ENCODE data around the gene GPD1. TPM values are rescaled to one million over a fixed set of nuclear protein-coding genes. Genes with fewer than 3 reads are reported as not detected.

The GPD1 gene
- total RNA-seq, 1 experiment from 2014 or later = 1.6 TPM

- POLR2A ChIA-PET = no interaction called here
- H3K36me3 ChIP-seq (ENCODE audit: control insufficient read depth in 1 of 2, insufficient read depth in 2 of 2, low read length in 2 of 2) = peaks cover 0 to 13% of the 10 kb centered on the region in 2 experiments; a peak in 2 of 4 replicates
These were observed 17.1 kb downstream of the GPD1 start for GRCh38 chr12:50120953-50121352.

GRCh38 chr12:50121641-50122040 lies 17.8 kb downstream of the GPD1 start:
- no TSS peak for BruUV-seq (replicated peaks)
- H3K36me3 ChIP-seq (ENCODE audit: control insufficient read depth in 1 of 2, insufficient read depth in 2 of 2, low read length in 2 of 2) = peaks cover 0 to 13% of the 10 kb centered on the region in 2 experiments; a peak in 2 of 4 replicates
- ChIA-PET POLR2A (interaction anchor here (1.2 kb wide), 1 partner anchor 8 kb away, joined by 3 read pairs; no protein-coding TSS in a partner anchor), RAD21 (ENCODE audit: low non-redundant PET in 1 of 2, low total read pairs in 2 of 2, uncharacterized antibody in 2 of 2, unreplicated experiment in 2 of 2) (no interaction called here), CTCF (no interaction called here)
- H3K79me2 ChIP-seq (ENCODE audit: insufficient read depth, low read length) = peaks cover 21% of the 10 kb centered on the region
- no peak overlapping the region for H3K4me3 ChIP-seq (replicated peaks in 1 of 2; ENCODE audit: low read depth in 1 of 2, low read length in 2 of 2)
- intact Hi-C loops (cut with micrococcal nuclease) = no loop called here
- DNase-seq (ENCODE audit: low read depth, low spot score) (no peak), ATAC-seq (no peak)
- no peaks in the 10 kb centered on the region for H3K27me3 ChIP-seq (ENCODE audit: insufficient read depth, low read length)
- no peak overlapping the region for H2AFZ ChIP-seq (ENCODE audit: low read depth, low read length, poor library complexity, severe bottlenecking)
- no peaks in the 10 kb centered on the region for H3K9me3 ChIP-seq (ENCODE audit: control insufficient read depth in 1 of 2, insufficient read depth in 1 of 2, low read depth in 1 of 2, low read length in 2 of 2)
- no peaks in the 10 kb centered on the region for H3K9me2 ChIP-seq (ENCODE audit: insufficient read depth)
- H3K4me2 ChIP-seq (ENCODE audit: low read length) = no peak overlapping the region
- H3K9ac ChIP-seq (ENCODE audit: low read length) = no peak overlapping the region
- H3K27ac ChIP-seq (ENCODE audit: low read depth, low read length) = no peak overlapping the region
- H3K4me1 ChIP-seq (ENCODE audit: control insufficient read depth in 1 of 2, insufficient read depth in 2 of 2, low read length in 2 of 2) = no peaks in the 10 kb centered on the region
- no peaks in the 10 kb centered on the region for H4K20me1 ChIP-seq (ENCODE audit: insufficient read depth)
- TF ChIP-seq JUND (IDR thresholded peaks at IDR 0.05) = no peak
- TF ChIP-seq SP1 (IDR thresholded peaks at IDR 0.05; ENCODE audit: low read depth) = no peak
- TF ChIP-seq CBX3 (IDR thresholded peaks at IDR 0.05; ENCODE audit: low read depth) = no peak
- no peak for TF ChIP-seq EZH2phosphoT487 (IDR thresholded peaks at IDR 0.05; ENCODE audit: borderline replicate concordance)
- no peak for TF ChIP-seq ELF1 (IDR thresholded peaks at IDR 0.05; ENCODE audit: borderline replicate concordance, low read depth)
- TF ChIP-seq SRF (IDR thresholded peaks at IDR 0.05; ENCODE audit: low read depth) = no peak
- no peak for TF ChIP-seq EZH2 (IDR thresholded peaks at IDR 0.05)
- TF ChIP-seq EGR1 (IDR thresholded peaks at IDR 0.05; ENCODE audit: low read depth) = no peak
- no peak for TF ChIP-seq RAD21 (IDR thresholded peaks at IDR 0.05; ENCODE audit: low read depth)
- no peak for TF ChIP-seq REST (IDR thresholded peaks at IDR 0.05; ENCODE audit: low read depth)
- TF ChIP-seq YY1 (IDR thresholded peaks at IDR 0.05; ENCODE audit: extremely low read depth, insufficient replicate concordance, low read depth, low read length) = no peak
- no peak for TF ChIP-seq POLR2A (IDR thresholded peaks at IDR 0.05; ENCODE audit: borderline replicate concordance, extremely low read depth, insufficient read depth, insufficient read length)
- TF ChIP-seq POLR2AphosphoS5 (IDR thresholded peaks at IDR 0.05; ENCODE audit: low read depth, low read length) = no peak
- no peak for TF ChIP-seq ZNF274 (IDR thresholded peaks at IDR 0.05; ENCODE audit: low read depth, low read length)
- TF ChIP-seq ATF3 (IDR thresholded peaks at IDR 0.05) = no peak

More at GRCh38 chr12:50120953-50121352, 17.1 kb downstream of the GPD1 start:
- no peaks in the 10 kb centered on the region for H3K9me3 ChIP-seq (ENCODE audit: control insufficient read depth in 1 of 2, insufficient read depth in 1 of 2, low read depth in 1 of 2, low read length in 2 of 2)
- no peaks in the 10 kb centered on the region for H4K20me1 ChIP-seq (ENCODE audit: insufficient read depth)
- no peaks in the 10 kb centered on the region for H3K9me2 ChIP-seq (ENCODE audit: insufficient read depth)
- RAD21 ChIA-PET (ENCODE audit: low non-redundant PET in 1 of 2, low total read pairs in 2 of 2, uncharacterized antibody in 2 of 2, unreplicated experiment in 2 of 2) = no interaction called here
- DNase-seq (ENCODE audit: low read depth, low spot score) (no peak), ATAC-seq (no peak)
- peaks cover 27% of the 10 kb centered on the region for H3K79me2 ChIP-seq (ENCODE audit: insufficient read depth, low read length)
- H2AFZ ChIP-seq (ENCODE audit: low read depth, low read length, poor library complexity, severe bottlenecking) = no peak overlapping the region
- intact Hi-C loops (cut with micrococcal nuclease) = no loop called here
- H3K9ac ChIP-seq (ENCODE audit: low read length) = no peak overlapping the region
- no peak for TF ChIP-seq EZH2phosphoT487 (IDR thresholded peaks at IDR 0.05; ENCODE audit: borderline replicate concordance)
- TF ChIP-seq, protein P1, sequence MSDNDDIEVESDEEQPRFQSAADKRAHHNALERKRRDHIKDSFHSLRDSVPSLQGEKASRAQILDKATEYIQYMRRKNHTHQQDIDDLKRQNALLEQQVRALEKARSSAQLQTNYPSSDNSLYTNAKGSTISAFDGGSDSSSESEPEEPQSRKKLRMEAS (IDR thresholded peaks at IDR 0.05) = no peak
- TF ChIP-seq YY1 (IDR thresholded peaks at IDR 0.05; ENCODE audit: extremely low read depth, insufficient replicate concordance, low read depth, low read length) = no peak
- no peak for TF ChIP-seq CEBPB (IDR thresholded peaks at IDR 0.05; ENCODE audit: low read depth)
- TF ChIP-seq ZNF274 (IDR thresholded peaks at IDR 0.05; ENCODE audit: low read depth, low read length) = no peak
- TF ChIP-seq POLR2A (IDR thresholded peaks at IDR 0.05; ENCODE audit: borderline replicate concordance, extremely low read depth, insufficient read depth, insufficient read length) = no peak
- TF ChIP-seq RAD21 (IDR thresholded peaks at IDR 0.05; ENCODE audit: low read depth) = no peak
- TF ChIP-seq SP1 (IDR thresholded peaks at IDR 0.05; ENCODE audit: low read depth) = no peak
- TF ChIP-seq ELF1 (IDR thresholded peaks at IDR 0.05; ENCODE audit: borderline replicate concordance, low read depth) = no peak
- TF ChIP-seq POLR2AphosphoS5 (IDR thresholded peaks at IDR 0.05; ENCODE audit: low read depth, low read length) = no peak
- no peak for TF ChIP-seq ZFX (IDR thresholded peaks at IDR 0.05)
- no peak for TF ChIP-seq FOSL1 (IDR thresholded peaks at IDR 0.05; ENCODE audit: low read depth)
- no peaks in the 10 kb centered on the region for H3K4me1 ChIP-seq (ENCODE audit: control insufficient read depth in 1 of 2, insufficient read depth in 2 of 2, low read length in 2 of 2)
- no peaks in the 10 kb centered on the region for H3K27me3 ChIP-seq (ENCODE audit: insufficient read depth, low read length)
- no peak overlapping the region for H3K4me2 ChIP-seq (ENCODE audit: low read length)
- no TSS peak for BruUV-seq (replicated peaks)
- no peak overlapping the region for H3K27ac ChIP-seq (ENCODE audit: low read depth, low read length)
- no peak overlapping the region for H3K4me3 ChIP-seq (replicated peaks in 1 of 2; ENCODE audit: low read depth in 1 of 2, low read length in 2 of 2)
- CTCF ChIA-PET = interaction anchor here (1.6 kb wide), 1 partner anchor 9 kb away, joined by 4 read pairs; the partner anchor contains the start of gene COX14

Data from HCT116 (cell line).